ENCODE results near the gene GAPDHS.

- no peak for TF ChIP-seq POLR2A (IDR thresholded peaks at IDR 0.05; ENCODE audit: low read depth, low read length)
- no peak for TF ChIP-seq TAF1 (IDR thresholded peaks at IDR 0.05; ENCODE audit: borderline replicate concordance, low read depth, low read length)
These were observed 10.4 kb upstream of the GAPDHS start for GRCh38 chr19:35522745-35523327.

All from GM12892 (cell line).